ENCODE measurements around the gene SPATA2.
"Not testable (repeated sequence)": the region's sequence is repeated elsewhere in the genome, so short reads cannot be mapped to it uniquely, and the experiment has no call there.

Gene SPATA2

GRCh38 chr20:49883246-49883802, 32.0 kb downstream of the SPATA2 start:
- no peak for DNase-seq (ENCODE audit: low read depth)

- DNase-seq (ENCODE audit: low read depth): no peak
These were observed 33.0 kb downstream of the SPATA2 start for GRCh38 chr20:49882171-49882970.

GRCh38 chr20:49880724-49881445, 34.4 kb downstream of the SPATA2 start:
- no peak for DNase-seq (ENCODE audit: low read depth)

GRCh38 chr20:49880177-49880576, 35.2 kb downstream of the SPATA2 start:
- peak; percentile 80 for DNase-seq (ENCODE audit: low read depth)

GRCh38 chr20:49878977-49879376, 36.4 kb downstream of the SPATA2 start:
- DNase-seq (ENCODE audit: low read depth): no peak

GRCh38 chr20:49877386-49877921, 37.9 kb downstream of the SPATA2 start:
- DNase-seq (ENCODE audit: low read depth): no peak

GRCh38 chr20:49874696-49875095, 40.6 kb downstream of the SPATA2 start:
- no peak for DNase-seq (ENCODE audit: low read depth)

GRCh38 chr20:49872056-49872455, 43.3 kb downstream of the SPATA2 start:
- no peak for DNase-seq (ENCODE audit: low read depth)

GRCh38 chr20:49871391-49871948, 43.9 kb downstream of the SPATA2 start:
- no peak for DNase-seq (ENCODE audit: low read depth)

- no peak for DNase-seq (ENCODE audit: low read depth)
These were observed 45.1 kb downstream of the SPATA2 start for GRCh38 chr20:49870261-49870660.

GRCh38 chr20:49868964-49869363, 46.4 kb downstream of the SPATA2 start:
- no peak for DNase-seq (ENCODE audit: low read depth)

GRCh38 chr20:49868538-49868937, 46.8 kb downstream of the SPATA2 start:
- DNase-seq (ENCODE audit: low read depth): no peak

- no peak for DNase-seq (ENCODE audit: low read depth)
These were observed 47.7 kb downstream of the SPATA2 start for GRCh38 chr20:49867453-49868215.

GRCh38 chr20:49866051-49866450, 49.3 kb downstream of the SPATA2 start:
- DNase-seq (ENCODE audit: low read depth): peak; percentile 97

GRCh38 chr20:49865559-49865958, 49.8 kb downstream of the SPATA2 start:
- DNase-seq (ENCODE audit: low read depth): peak; percentile 76

GRCh38 chr20:49863666-49864065, 51.7 kb downstream of the SPATA2 start:
- no peak for DNase-seq (ENCODE audit: low read depth)

GRCh38 chr20:49862607-49863200, 52.6 kb downstream of the SPATA2 start:
- DNase-seq (ENCODE audit: low read depth): no peak

- not testable (repeated sequence) for DNase-seq (ENCODE audit: low read depth)
These were observed 54.1 kb downstream of the SPATA2 start for GRCh38 chr20:49861232-49861631.

GRCh38 chr20:49859807-49860206, 55.5 kb downstream of the SPATA2 start:
- no peak for DNase-seq (ENCODE audit: low read depth)

GRCh38 chr20:49859011-49859410, 56.3 kb downstream of the SPATA2 start:
- no peak for DNase-seq (ENCODE audit: low read depth)

- DNase-seq (ENCODE audit: low read depth): no peak
These were observed 57.2 kb downstream of the SPATA2 start for GRCh38 chr20:49858076-49858585.
